Activated CD8-positive, alpha-beta T cell treated with anti-CD3 and anti-CD28 coated beads for 36 hours (primary cell): ENCODE data around the gene MSL1. TPM values are rescaled to one million over a fixed set of nuclear protein-coding genes. Genes with fewer than 3 reads are reported as not detected.

ENCODE experiments used
- ATAC-seq: fragments of 200-7000 bp; cut with Tn5 transposase; one replicate; pipeline ENCODE4 v1.10.0; 2021; ENCODE audit warnings: mild to moderate bottlenecking, moderate library complexity
- CTCF ChIA-PET: fragments of 350-600 bp; sonication (Branson Sonifier 250); formaldehyde crosslinking; loops from one replicate; lab custom pipeline; 2021; ENCODE audit warnings: antibody characterized with exemption; lab: Charles Lee
- POLR2A ChIA-PET: fragments of 350-600 bp; sonication (Branson Sonifier 250); formaldehyde crosslinking; loops from one replicate; lab custom pipeline; 2021; ENCODE audit warnings: antibody characterized with exemption; lab: Charles Lee
- DNase-seq: peaks from one replicate; pipeline ENCODE4 v3.0.0-alpha.2; 2020
- H3K27ac Mint-ChIP-seq: one replicate; pipeline ENCODE4 v1.8.0; 2021; ENCODE audit warnings: mild to moderate bottlenecking, mixed read lengths
- H3K27me3 Mint-ChIP-seq: one replicate; pipeline ENCODE4 v1.8.0; 2021; ENCODE audit warnings: mixed read lengths
- H3K36me3 Mint-ChIP-seq: one replicate; pipeline ENCODE4 v1.8.0; 2021; ENCODE audit warnings: low read depth, mixed read lengths
- H3K4me1 Mint-ChIP-seq: one replicate; pipeline ENCODE4 v1.8.0; 2021; ENCODE audit warnings: low read depth, mixed read lengths
- H3K4me3 Mint-ChIP-seq: one replicate; pipeline ENCODE4 v1.8.0; 2021; ENCODE audit warnings: mild to moderate bottlenecking, moderate library complexity, mixed read lengths
- H3K9me3 Mint-ChIP-seq: one replicate; pipeline ENCODE4 v1.8.0; 2021; ENCODE audit warnings: mixed read lengths
- CTCF ChIP-seq: fragments of 200-600 bp; IDR thresholded peaks from one replicate; pipeline ENCODE4 v1.8.0; 2022; ENCODE audit warnings: antibody characterized with exemption, mild to moderate bottlenecking
- intact Hi-C: fragments of 100-400 bp; cut with micrococcal nuclease; formaldehyde crosslinking; loops from one replicate; pipeline ENCODE4 v1.10.0; 2022
- total RNA-seq, 2 experiments: library from RNA; stranded (reverse); gene quantifications; one replicate each; pipeline ENCODE4 v1.2.3, GENCODE V29; 2021

MSL1 gene
- total RNA-seq, 2 experiments from 2014 or later: 69.0 to 70.1 TPM

GRCh38 chr17:40122136-40122998 is 596 bp downstream of the MSL1 start:
- Mint-ChIP-seq H3K27ac (no peak overlapping the region), H3K9me3 (no peaks in the 10 kb centered on the region), H3K27me3 (no peaks in the 10 kb centered on the region), H3K4me1 (peaks cover 31% of the 10 kb centered on the region), H3K4me3 (peak overlapping the region; percentile 93), H3K36me3 (peaks cover 27% of the 10 kb centered on the region)
- intact Hi-C loops: no loop called here
- ATAC-seq: peak; percentile 49
- CTCF ChIA-PET: interaction anchor here (1.0 to 8.3 kb wide), 10 partner anchors 11 to 232 kb away, joined by 3 to 80 read pairs (median 6); partner anchors contain the start of gene CASC3
- POLR2A ChIA-PET: interaction anchor here (0.5 to 5.3 kb wide), 15 partner anchors 9 to 96 kb away, joined by 3 to 50 read pairs (median 3); partner anchors contain the start of genes CASC3, NR1D1 and WIPF2
- no peak for TF ChIP-seq CTCF
- peak; percentile 42 for DNase-seq

- Mint-ChIP-seq H3K27me3 (no peaks in the 10 kb centered on the region), H3K4me1 (peaks cover 29% of the 10 kb centered on the region), H3K27ac (peak overlapping the region; percentile 92), H3K36me3 (peaks cover 30% of the 10 kb centered on the region), H3K4me3 (peak overlapping the region; percentile 93), H3K9me3 (no peaks in the 10 kb centered on the region)
- POLR2A ChIA-PET: interaction anchor here (0.5 to 5.3 kb wide), 17 partner anchors 10 to 165 kb away, joined by 3 to 50 read pairs (median 3); partner anchors contain the start of genes CASC3, CDC6, NR1D1 and WIPF2
- no peak for TF ChIP-seq CTCF
- CTCF ChIA-PET: interaction anchor here (1.0 to 8.3 kb wide), 15 partner anchors 9 to 231 kb away, joined by 3 to 80 read pairs (median 5); partner anchors contain the start of gene CASC3
- intact Hi-C loops: no loop called here
- peak; percentile 62 for DNase-seq
- peak; percentile 26 for ATAC-seq
These were observed 1.4 kb downstream of the MSL1 start for GRCh38 chr17:40122999-40123810.

GRCh38 chr17:40123811-40124114 is 2.0 kb downstream of the MSL1 start:
- DNase-seq (no peak), ATAC-seq (no peak)
- TF ChIP-seq CTCF: no peak
- intact Hi-C loops: no loop called here
- Mint-ChIP-seq H3K4me1 (peaks cover 26% of the 10 kb centered on the region), H3K27me3 (no peaks in the 10 kb centered on the region), H3K27ac (peak overlapping the region; percentile 92), H3K36me3 (peaks cover 30% of the 10 kb centered on the region), H3K4me3 (peak overlapping the region; percentile 93), H3K9me3 (no peaks in the 10 kb centered on the region)
- CTCF ChIA-PET: interaction anchor here (0.9 to 8.3 kb wide), 14 partner anchors 9 to 231 kb away, joined by 3 to 80 read pairs (median 6); partner anchors contain the start of gene CASC3
- POLR2A ChIA-PET: interaction anchor here (0.8 to 5.3 kb wide), 10 partner anchors 10 to 164 kb away, joined by 3 to 50 read pairs (median 4); partner anchors contain the start of genes CASC3, CDC6 and WIPF2

GRCh38 chr17:40124279-40125141 is 2.7 kb downstream of the MSL1 start:
- no peak for TF ChIP-seq CTCF
- Mint-ChIP-seq H3K27ac (peak overlapping the region; percentile 92), H3K4me3 (peak overlapping the region; percentile 93), H3K4me1 (peaks cover 26% of the 10 kb centered on the region), H3K36me3 (peaks cover 37% of the 10 kb centered on the region), H3K27me3 (no peaks in the 10 kb centered on the region), H3K9me3 (no peaks in the 10 kb centered on the region)
- POLR2A ChIA-PET: interaction anchor here (0.8 to 5.3 kb wide), 8 partner anchors 9 to 178 kb away, joined by 3 to 50 read pairs (median 5); partner anchors contain the start of genes CASC3, CDC6 and WIPF2
- DNase-seq (no peak), ATAC-seq (no peak)
- intact Hi-C loops: no loop called here
- CTCF ChIA-PET: interaction anchor here (0.9 to 8.3 kb wide), 16 partner anchors 8 to 230 kb away, joined by 3 to 80 read pairs (median 6); partner anchors contain the start of gene CASC3
